RWPE2 (cell line): Measurements from ENCODE around the gene PCDHGA9.

Source experiments
- ATAC-seq: fragments of 200-7000 bp; cut with Tn5 transposase; 3 replicates; pipeline ENCODE4 v1.9.1; 2021; ENCODE audit warnings: low read depth
- DNase-seq: peaks from one replicate; pipeline ENCODE4 v3.0.0-alpha.2; 2020; ENCODE audit warnings: low spot score
- H3K27ac ChIP-seq: fragments of 450-650 bp; 2 replicates; pipeline ENCODE4 v1.5.1; 2017; ENCODE audit warnings: mild to moderate bottlenecking; ENCODE audit not compliant: poor library complexity, severe bottlenecking
- H3K27me3 ChIP-seq: fragments of 250-450 bp; sonication (Bioruptor Pico); 2 replicates; pipeline ENCODE4 v1.5.1; 2021; ENCODE audit warnings: mild to moderate bottlenecking, moderate library complexity; ENCODE audit not compliant: insufficient read depth, poor library complexity, severe bottlenecking
- H3K36me3 ChIP-seq: fragments of 250-450 bp; sonication (Bioruptor Pico); 2 replicates; pipeline ENCODE4 v1.5.1; 2020; ENCODE audit warnings: low read depth, mild to moderate bottlenecking, moderate library complexity
- H3K4me1 ChIP-seq: fragments of 250-450 bp; sonication (Bioruptor Pico); 2 replicates; pipeline ENCODE4 v1.5.1; 2021; ENCODE audit warnings: mild to moderate bottlenecking, moderate library complexity; ENCODE audit not compliant: insufficient read depth, poor library complexity, severe bottlenecking
- H3K4me3 ChIP-seq: fragments of 250-450 bp; sonication (Bioruptor Pico); 2 replicates; pipeline ENCODE4 v1.5.1; 2021; ENCODE audit warnings: mild to moderate bottlenecking, moderate library complexity; ENCODE audit not compliant: severe bottlenecking
- H3K9me3 ChIP-seq: fragments of 250-450 bp; sonication (Bioruptor Pico); 2 replicates; pipeline ENCODE4 v1.5.1; 2021; ENCODE audit warnings: mild to moderate bottlenecking, moderate library complexity; ENCODE audit not compliant: severe bottlenecking
- CTCF ChIP-seq: fragments of 450-650 bp; IDR thresholded peaks from one replicate; pipeline ENCODE4 v1.5.1; 2017; ENCODE audit warnings: mild to moderate bottlenecking, moderate library complexity; ENCODE audit not compliant: poor library complexity, severe bottlenecking

Gene PCDHGA9

GRCh38 chr5:141359790-141360426 lies 42.7 kb upstream of the PCDHGA9 start, which contains the start of gene PCDHGB2:
Gene PCDHGB2 (plus strand): TSS chr5:141359994. CDS start chr5:141360136, 142 bp downstream.
- Histone ChIP-seq H3K27me3 (peaks cover 91% of the 10 kb centered on the region), H3K27ac (no peak within 1 kb of the TSS), H3K4me3 (peak within 1 kb of the TSS; percentile 18), H3K9me3 (peaks cover 12% of the 10 kb centered on the region), H3K36me3 (no peaks in the 10 kb centered on the region), H3K4me1 (peaks cover 3% of the 10 kb centered on the region)
- DNase-seq (no peak), ATAC-seq (peak; percentile 46; the same call in 1 of the 3 replicates)
- TF ChIP-seq CTCF = peak; percentile 60

- Histone ChIP-seq H3K4me3 (no peak overlapping the region), H3K36me3 (no peaks in the 10 kb centered on the region), H3K27me3 (peaks cover 95% of the 10 kb centered on the region), H3K9me3 (peaks cover 18% of the 10 kb centered on the region), H3K27ac (no peak overlapping the region), H3K4me1 (peaks cover 3% of the 10 kb centered on the region)
- no peak for DNase-seq
- ATAC-seq = no peak
- no peak for TF ChIP-seq CTCF
Observed at GRCh38 chr5:141360685-141361084, 41.9 kb upstream of the PCDHGA9 start.

- Histone ChIP-seq H3K36me3 (no peaks in the 10 kb centered on the region), H3K27ac (no peak overlapping the region), H3K9me3 (peaks cover 18% of the 10 kb centered on the region), H3K27me3 (peaks cover 97% of the 10 kb centered on the region), H3K4me3 (no peak overlapping the region), H3K4me1 (peaks cover 3% of the 10 kb centered on the region)
- TF ChIP-seq CTCF = no peak
- ATAC-seq = no peak
- no peak for DNase-seq
Observed at GRCh38 chr5:141362719-141363118, 39.9 kb upstream of the PCDHGA9 start.

DNA sequence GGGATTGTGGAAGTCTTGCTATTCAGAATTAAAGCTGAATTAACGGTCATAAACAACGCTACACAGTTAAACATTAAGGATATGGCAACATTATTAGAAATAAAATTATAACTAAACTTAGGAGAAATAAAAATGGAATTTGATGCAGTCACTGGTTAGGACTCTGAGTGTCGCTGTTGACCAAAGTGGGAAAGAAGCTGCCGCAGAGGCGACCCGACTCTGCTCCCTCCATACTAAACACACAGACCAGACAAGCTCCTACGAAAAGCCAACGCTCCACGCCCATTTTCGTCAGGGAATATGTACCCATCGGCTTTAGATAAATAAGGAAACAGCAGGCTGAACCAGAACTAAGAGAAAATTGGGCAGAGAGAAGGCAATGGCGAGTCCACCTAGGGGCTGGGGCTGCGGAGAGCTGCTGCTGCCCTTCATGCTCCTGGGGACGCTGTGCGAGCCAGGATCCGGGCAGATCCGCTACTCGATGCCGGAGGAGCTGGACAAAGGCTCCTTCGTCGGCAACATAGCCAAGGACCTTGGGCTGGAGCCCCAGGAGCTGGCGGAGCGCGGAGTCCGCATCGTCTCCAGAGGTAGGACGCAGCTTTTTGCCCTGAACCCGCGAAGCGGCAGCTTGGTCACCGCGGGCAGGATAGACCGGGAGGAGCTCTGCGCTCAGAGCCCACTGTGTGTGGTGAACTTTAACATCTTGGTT lies 38.5 kb upstream of the PCDHGA9 start, which contains the start of gene PCDHGA5:
TSS of gene PCDHGA5 (plus strand) at position 211 of the 709 bp plus-strand sequence. CDS start at position 380, 169 bp downstream.
- H3K9me3 ChIP-seq = peaks cover 18% of the 10 kb centered on the region

More for the DNA sequence above, 38.5 kb upstream of the PCDHGA9 start, which contains the start of gene PCDHGA5:
- ATAC-seq = no peak
- DNase-seq = no peak
- no peak for TF ChIP-seq CTCF
- Histone ChIP-seq H3K27ac (no peak within 1 kb of the TSS), H3K36me3 (no peaks in the 10 kb centered on the region), H3K4me3 (no peak within 1 kb of the TSS), H3K4me1 (peaks cover 3% of the 10 kb centered on the region), H3K27me3 (peaks cover 97% of the 10 kb centered on the region)
